ENCODE results near the gene SLAMF9.

- TF ChIP-seq POLR2AphosphoS5 (IDR thresholded peaks at IDR 0.05) (no peak), CTCF (IDR thresholded peaks at IDR 0.05) (no peak), EP300 (IDR thresholded peaks at IDR 0.05) (no peak), POLR2A (IDR thresholded peaks at IDR 0.05) (no peak)
Measured at GRCh38 chr1:159942632-159943277, 11.3 kb downstream of the SLAMF9 start.

Measured in suprapubic skin (tissue), 4 donors.